Uterus (tissue), 4 donors: ENCODE data around the gene ITIH5. TPM values are rescaled to one million over a fixed set of nuclear protein-coding genes. Genes with fewer than 3 reads are reported as not detected.

Experiments used
- DNase-seq, 2 donors: peaks; one replicate each; pipeline ENCODE4 v3.0.0-alpha.2; 2019 to 2020
- H3K27ac ChIP-seq, 2 donors: fragments of 200-600 bp; sonication (generic); 1 replicate in 1 of 2; 2 replicates in 1 of 2; pipeline ENCODE4 v1.5.1; 2016 to 2018
- H3K27me3 ChIP-seq, 2 donors: fragments of 200-600 bp; sonication (generic); one replicate each; pipeline ENCODE4 v1.5.1; 2018 to 2019; ENCODE audit warnings: control low read depth in 1 of 2
- H3K36me3 ChIP-seq, 2 donors: fragments of 200-600 bp; sonication (generic); one replicate each; pipeline ENCODE4 v1.5.1; 2019; ENCODE audit warnings: control low read depth in 1 of 2
- H3K4me1 ChIP-seq, 2 donors: fragments of 200-600 bp; sonication (generic); one replicate each; pipeline ENCODE4 v1.5.1; 2018 to 2019; ENCODE audit warnings: control low read depth in 1 of 2
- H3K4me3 ChIP-seq, 2 donors: fragments of 200-600 bp; sonication (generic); 1 replicate in 1 of 2; 2 replicates in 1 of 2; pipeline ENCODE4 v1.5.1; 2018 to 2019; ENCODE audit warnings: mild to moderate bottlenecking in 1 of 2
- H3K9me3 ChIP-seq, 2 donors: fragments of 200-600 bp; sonication (generic); one replicate each; pipeline ENCODE4 v1.5.1; 2019; ENCODE audit warnings: control low read depth in 1 of 2
- CTCF ChIP-seq, 4 experiments: fragments of 200-600 bp in 2 of 4; fragments of 450-650 bp in 2 of 4; sonication (generic) in 2 of 4; IDR thresholded peaks; one replicate each; pipeline ENCODE4 v1.5.1; 2016 to 2019; ENCODE audit warnings: antibody characterized with exemption in 4 of 4, mild to moderate bottlenecking in 2 of 4, moderate library complexity in 1 of 4
- POLR2A ChIP-seq, 2 donors: fragments of 450-650 bp; IDR thresholded peaks; one replicate each; pipeline ENCODE4 v1.6.1; 2016; ENCODE audit warnings: antibody characterized with exemption in 2 of 2, mild to moderate bottlenecking in 1 of 2, moderate library complexity in 1 of 2
- intact Hi-C: fragments of 100-400 bp; cut with DNase I; formaldehyde crosslinking; loops from one replicate; pipeline ENCODE4 v1.15.1; 2023; ENCODE audit warnings: low total_unique reads
- total RNA-seq, 4 donors: library from RNA; depleted of rRNA in 3 of 4; stranded (reverse); fragments of >200 nt in 3 of 4; gene quantifications; one replicate each; pipeline versions ENCODE4 v1.1.0 to v1.2.4, GENCODE V29; 2014 to 2023
- donor health status: DM: yes; HTN: yes; CAD: no.

Gene ITIH5
- total RNA-seq, 4 donors from 2014 or later = 8.4 to 32.9 (median 16.9) TPM

- no peaks in the 10 kb centered on the region for H3K9me3 ChIP-seq
- no peak overlapping the region for H3K4me3 ChIP-seq
- H3K36me3 ChIP-seq = no peaks in the 10 kb centered on the region
- no peak overlapping the region for H3K27ac ChIP-seq
- no peaks in the 10 kb centered on the region for H3K27me3 ChIP-seq
- intact Hi-C loops = no loop called here
- TF ChIP-seq CTCF (IDR thresholded peaks at IDR 0.05) (no peak), POLR2A (IDR thresholded peaks at IDR 0.05) (no peak)
- no peak for DNase-seq
- H3K4me1 ChIP-seq = no peaks in the 10 kb centered on the region
These were observed 122.6 kb downstream of the ITIH5 start for GRCh38 chr10:7544203-7544602.

- Histone ChIP-seq H3K27me3 (no peaks in the 10 kb centered on the region), H3K27ac (peak overlapping the region; percentile 17 to 46), H3K4me1 (no peaks in the 10 kb centered on the region), H3K4me3 (no peak overlapping the region), H3K9me3 (no peaks in the 10 kb centered on the region), H3K36me3 (no peaks in the 10 kb centered on the region)
- no peak for DNase-seq
- intact Hi-C loops = no loop called here
- TF ChIP-seq POLR2A (IDR thresholded peaks at IDR 0.05) (no peak), CTCF (IDR thresholded peaks at IDR 0.05) (no peak)
These were observed 124.4 kb downstream of the ITIH5 start for GRCh38 chr10:7542189-7542914.

- H3K27me3 ChIP-seq = no peaks in the 10 kb centered on the region
- no peaks in the 10 kb centered on the region for H3K9me3 ChIP-seq
- TF ChIP-seq POLR2A (IDR thresholded peaks at IDR 0.05) (no peak), CTCF (IDR thresholded peaks at IDR 0.05) (no peak)
- peak; percentile 34 to 79 for DNase-seq
- intact Hi-C loops = no loop called here
- H3K27ac ChIP-seq = peak overlapping the region; percentile 17 to 46
- H3K4me1 ChIP-seq = no peaks in the 10 kb centered on the region
- no peak overlapping the region for H3K4me3 ChIP-seq
- H3K36me3 ChIP-seq = no peaks in the 10 kb centered on the region
These were observed 125.4 kb downstream of the ITIH5 start for GRCh38 chr10:7541137-7542087.

- Histone ChIP-seq H3K9me3 (no peaks in the 10 kb centered on the region), H3K27me3 (no peaks in the 10 kb centered on the region), H3K4me3 (no peak overlapping the region), H3K36me3 (no peaks in the 10 kb centered on the region), H3K4me1 (no peaks in the 10 kb centered on the region), H3K27ac (no peak overlapping the region)
- TF ChIP-seq CTCF (IDR thresholded peaks at IDR 0.05) (no peak), POLR2A (IDR thresholded peaks at IDR 0.05) (no peak)
- intact Hi-C loops = no loop called here
- DNase-seq = no peak
These were observed 127.7 kb downstream of the ITIH5 start for GRCh38 chr10:7538970-7539654.
